ENCODE data around the gene SLC29A1.
A peak's percentile ranks its signal among the peaks of the same experiment; 100 is the strongest.
"Not testable (repeated sequence)": the region's sequence is repeated elsewhere in the genome, so short reads cannot be mapped to it uniquely, and the experiment has no call there.

Gene SLC29A1
- total RNA-seq, result 8.9 to 74.3 (median 31.8) reads per million in 18 experiments

- DNase-seq, result peak; percentile 48 to 54
These were observed at the start of gene SLC29A1 for GRCh38 chr6:44223319-44224028. Gene SLC29A1, plus strand, starts transcription at chr6:44223595. Its CDS starts 3,719 bp downstream, at chr6:44227314.

GRCh38 chr6:44176130-44176761 is 47.1 kb upstream of the SLC29A1 start:
- DNase-seq, result peak; percentile 41 to 68

DNA sequence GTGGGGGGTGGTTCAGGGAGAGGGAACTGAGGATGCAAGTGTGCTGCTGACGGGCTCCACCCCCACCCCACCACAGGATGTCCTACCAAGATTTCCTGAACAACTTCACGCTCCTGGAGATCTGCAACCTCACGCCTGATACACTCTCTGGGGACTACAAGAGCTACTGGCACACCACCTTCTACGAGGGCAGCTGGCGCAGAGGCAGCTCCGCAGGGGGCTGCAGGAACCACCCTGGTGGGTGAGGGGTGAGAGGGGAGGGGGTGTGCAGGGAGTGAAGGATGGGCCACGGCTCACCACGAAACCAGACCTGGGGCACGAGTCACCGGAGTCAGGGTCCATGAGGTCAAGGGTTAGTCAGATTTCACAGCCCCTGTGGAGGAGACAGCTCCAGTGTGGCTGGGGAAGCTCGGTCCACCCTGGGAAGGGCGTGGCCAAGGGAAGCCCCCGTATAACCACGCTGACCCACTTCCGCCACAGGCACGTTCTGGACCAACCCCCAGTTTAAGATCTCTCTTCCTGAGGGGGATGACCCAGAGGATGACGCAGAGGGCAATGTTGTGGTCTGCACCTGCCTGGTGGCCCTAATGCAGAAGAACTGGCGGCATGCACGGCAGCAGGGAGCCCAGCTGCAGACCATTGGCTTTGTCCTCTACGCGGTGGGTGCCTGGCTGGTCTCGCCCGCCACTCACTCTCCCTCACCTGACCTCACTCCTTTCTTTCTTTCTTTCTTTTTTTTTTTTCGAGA is 46.5 kb upstream of the SLC29A1 start:
- DNase-seq, result peak in 1 of 2 donors; percentile 33

- DNase-seq, result no peak
These were observed 45.5 kb upstream of the SLC29A1 start for GRCh38 chr6:44177691-44178423.

- DNase-seq, result no peak
These were observed 44.8 kb upstream of the SLC29A1 start for GRCh38 chr6:44178424-44179071.

DNA sequence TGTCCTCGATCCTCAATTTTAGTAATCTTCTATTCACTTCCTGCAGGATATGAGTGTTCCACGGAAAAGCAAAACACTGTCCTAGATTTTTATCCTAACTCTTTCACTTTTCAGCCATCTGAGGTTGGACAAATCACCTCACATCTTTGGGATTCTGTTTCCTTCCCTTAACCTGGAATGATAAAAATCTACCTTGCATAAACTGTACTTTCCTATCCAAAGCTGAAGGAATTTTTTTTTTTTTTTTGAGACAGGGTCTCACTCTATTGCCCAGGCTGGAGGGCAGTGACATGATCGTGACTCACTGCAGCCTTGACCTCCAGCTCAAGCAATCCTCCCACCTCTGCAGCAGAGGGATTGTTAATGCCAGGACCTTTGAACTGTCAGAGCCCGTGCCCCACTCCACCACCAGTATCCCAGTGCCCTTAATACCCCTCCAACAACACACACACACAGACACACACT is 44.3 kb upstream of the SLC29A1 start:
- no peak for DNase-seq

DNA sequence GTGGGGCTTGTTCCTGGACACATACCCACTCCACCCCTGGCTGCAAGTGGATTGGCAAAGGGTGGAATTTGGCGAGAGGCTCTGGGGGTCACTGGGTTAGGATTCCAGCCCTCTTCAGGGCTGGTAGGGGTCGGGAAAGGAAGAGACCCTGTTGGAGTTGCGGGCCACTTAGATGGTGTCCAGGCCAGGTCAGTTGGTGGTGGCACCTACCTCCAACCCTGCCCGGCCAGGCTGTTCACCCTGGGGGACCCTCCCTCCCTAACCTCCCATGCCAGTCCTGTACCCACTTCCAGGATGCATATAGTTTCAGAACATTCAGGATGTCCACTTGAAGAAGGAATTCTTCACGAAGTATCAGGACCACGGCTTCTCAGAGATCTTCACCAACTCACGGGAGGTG is 43.7 kb upstream of the SLC29A1 start:
- no peak for DNase-seq

DNA sequence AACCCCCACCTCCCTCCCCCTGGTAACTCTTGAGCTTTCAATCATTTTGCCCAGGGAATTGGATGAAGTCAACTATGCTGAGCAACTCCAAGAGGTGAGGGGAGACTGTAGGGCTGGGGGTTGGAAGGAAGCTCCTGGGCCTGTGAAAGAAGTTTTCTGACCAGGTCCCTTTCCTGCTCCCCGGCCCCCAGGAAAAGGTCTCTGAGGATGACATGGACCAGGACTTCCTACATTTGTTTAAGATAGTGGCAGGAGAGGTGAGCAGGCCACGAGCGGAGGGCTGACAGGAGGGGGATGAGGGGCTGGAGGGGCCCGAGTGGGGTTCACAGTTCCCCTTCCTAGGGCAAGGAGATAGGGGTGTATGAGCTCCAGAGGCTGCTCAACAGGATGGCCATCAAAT is 43.0 kb upstream of the SLC29A1 start:
- DNase-seq, result no peak

DNA sequence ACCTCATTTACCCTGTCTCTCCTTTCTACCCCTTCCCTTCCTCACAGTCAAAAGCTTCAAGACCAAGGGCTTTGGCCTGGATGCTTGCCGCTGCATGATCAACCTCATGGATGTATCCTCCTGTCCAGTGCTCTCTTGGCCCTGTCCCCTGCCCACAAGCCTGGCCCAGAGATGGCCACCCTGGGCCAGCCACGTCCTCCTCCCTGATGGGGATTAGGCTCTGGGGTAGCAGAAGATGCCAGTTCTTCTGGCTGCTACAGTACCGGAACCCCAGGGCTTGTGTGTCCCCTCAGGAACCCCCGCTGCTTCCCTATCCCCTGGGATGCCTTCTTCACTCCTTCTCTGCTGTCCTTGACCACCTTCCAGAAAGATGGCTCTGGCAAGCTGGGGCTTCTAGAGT is 42.5 kb upstream of the SLC29A1 start:
- no peak for DNase-seq

DNA sequence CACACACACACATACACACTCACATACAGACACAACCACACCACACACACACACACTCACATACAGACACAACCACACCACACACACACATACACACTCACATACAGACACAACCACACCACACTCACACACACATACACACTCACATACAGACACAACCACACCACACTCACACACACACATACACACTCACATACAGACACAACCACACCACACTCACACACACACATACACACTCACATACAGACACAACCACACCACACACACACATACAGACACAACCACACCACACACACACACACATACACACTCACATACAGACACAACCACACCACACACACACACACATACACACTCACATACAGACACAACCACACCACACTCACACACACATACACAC is 41.6 kb upstream of the SLC29A1 start:
- not testable (repeated sequence) for DNase-seq

DNA sequence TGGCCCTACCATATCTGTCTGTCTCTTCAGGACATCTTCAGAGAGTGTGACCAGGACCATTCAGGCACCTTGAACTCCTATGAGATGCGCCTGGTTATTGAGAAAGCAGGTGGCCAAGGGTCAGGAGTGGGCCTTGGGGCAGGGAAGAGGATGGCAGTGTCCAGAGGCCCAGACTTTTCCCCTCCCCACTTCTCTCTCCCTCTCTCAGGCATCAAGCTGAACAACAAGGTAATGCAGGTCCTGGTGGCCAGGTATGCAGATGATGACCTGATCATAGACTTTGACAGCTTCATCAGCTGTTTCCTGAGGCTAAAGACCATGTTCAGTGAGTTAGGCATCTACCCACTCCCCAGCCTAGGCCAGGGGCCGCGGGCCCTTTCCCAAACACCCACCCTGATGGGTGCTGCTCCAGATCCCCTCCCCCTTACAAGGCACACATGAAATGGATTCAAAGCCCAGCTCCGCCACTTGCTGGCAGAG is 40.4 kb upstream of the SLC29A1 start:
- DNase-seq, result no peak

GRCh38 chr6:44183783-44184182 is 39.6 kb upstream of the SLC29A1 start:
- no peak for DNase-seq

DNA sequence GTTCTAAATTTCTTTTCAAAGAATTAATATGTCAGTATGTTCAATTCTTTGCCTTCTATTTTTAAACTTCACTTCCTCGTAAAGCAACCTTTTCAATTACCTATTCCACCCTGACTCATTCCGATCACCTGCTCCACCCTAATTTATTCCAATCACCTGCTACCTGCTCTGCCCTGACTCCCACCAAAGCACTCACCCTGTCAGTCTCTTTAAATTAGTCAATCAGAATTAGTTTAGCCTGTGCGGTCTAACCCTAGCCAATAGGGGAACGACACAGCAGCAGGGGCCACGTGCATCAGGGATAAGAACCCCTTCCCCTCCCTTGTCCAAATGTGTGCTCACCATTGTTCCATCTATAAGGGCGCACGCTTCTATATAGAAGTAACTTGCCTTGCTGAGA is 38.0 kb upstream of the SLC29A1 start:
- DNase-seq, result not testable (repeated sequence)

- DNase-seq, result no peak
These were observed 37.3 kb upstream of the SLC29A1 start for GRCh38 chr6:44185953-44186634.

DNA sequence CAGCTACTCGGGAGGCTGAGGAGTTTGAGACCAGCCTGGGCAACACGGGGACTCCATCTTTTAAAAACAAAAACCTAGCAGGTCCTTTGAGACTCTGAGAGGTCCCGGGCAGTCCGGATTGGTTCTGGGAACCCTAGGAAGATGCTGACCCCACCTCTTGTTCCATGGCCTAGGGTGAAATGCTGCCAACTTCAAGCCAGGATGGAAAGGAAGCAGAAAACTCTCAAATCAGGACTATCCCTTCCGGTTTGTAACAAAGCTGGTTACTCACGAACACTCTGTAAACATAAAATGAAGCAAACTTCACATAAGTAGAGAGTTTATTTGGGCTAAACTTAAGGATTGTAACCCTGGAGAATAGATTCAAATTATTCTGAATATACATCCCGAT is 36.8 kb upstream of the SLC29A1 start:
- DNase-seq, result no peak

DNA sequence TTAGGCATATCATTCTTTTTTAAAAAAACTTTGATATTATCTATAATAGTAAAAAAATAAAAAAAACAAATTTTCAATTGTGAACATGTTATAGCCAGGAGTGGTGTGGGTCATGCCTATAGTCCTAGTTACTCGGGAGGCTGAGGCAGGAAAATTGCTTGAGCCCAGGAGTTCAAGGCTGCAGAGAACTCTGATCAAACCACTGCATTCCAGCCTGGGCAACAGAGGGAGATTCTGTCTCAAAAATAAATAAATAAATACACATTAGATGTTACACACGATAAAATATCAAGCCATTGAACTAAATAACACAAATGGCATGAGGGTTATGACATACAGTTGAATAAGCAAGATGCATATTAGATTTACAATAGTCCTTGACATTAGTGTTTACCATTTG is 34.6 kb upstream of the SLC29A1 start:
- no peak for DNase-seq

DNA sequence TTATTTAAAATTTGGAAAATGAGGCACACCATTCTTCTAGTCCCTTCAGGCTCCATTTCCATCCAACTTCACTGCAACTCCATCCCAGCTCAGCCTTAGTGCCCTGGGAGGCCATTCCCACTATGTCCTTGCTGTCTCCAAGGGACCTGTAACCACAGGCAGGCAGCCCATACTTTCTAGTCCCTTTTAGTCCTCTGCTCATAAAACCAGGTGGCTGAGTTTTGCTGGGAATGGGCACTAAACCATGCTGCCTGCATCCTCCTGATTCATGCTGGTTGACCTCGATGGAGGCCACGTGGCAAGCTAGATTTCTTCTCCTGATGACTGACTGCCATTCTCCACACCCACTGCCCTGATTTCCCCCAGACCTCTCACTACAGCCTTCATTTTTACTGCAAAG is 34.1 kb upstream of the SLC29A1 start:
- no peak for DNase-seq

GRCh38 chr6:44190715-44191114 is 32.7 kb upstream of the SLC29A1 start:
- no peak for DNase-seq

DNA sequence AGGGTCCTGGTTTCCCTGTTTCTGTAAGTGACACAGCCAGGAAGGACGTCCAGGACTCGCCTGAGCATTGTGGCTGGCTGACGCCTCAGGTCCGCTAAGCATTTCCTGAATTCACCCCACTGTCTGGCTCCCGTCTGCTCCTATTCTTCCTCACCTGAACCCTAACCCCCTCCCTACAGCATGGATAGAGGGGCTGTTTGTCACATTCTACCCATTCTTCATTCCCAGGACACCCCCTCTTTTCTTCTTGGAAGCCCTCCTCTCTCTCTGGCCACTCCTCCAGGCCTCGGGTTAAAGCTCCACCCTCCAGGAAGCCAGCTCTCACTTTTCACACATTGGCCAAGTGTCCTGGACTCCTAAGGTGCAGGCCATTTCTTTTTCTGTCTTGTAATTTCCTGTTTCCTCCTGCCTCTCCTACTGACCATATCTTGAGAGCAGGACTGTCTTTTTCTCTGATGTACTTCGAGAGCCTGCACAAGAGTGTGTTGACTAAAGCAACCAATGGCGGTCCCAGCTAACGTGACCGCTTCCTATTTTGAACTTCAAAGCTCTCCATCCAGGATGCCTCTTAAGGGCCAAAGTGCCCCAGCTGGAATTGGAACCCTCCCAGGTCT is 30.9 kb upstream of the SLC29A1 start:
- no peak for DNase-seq

GRCh38 chr6:44193307-44193910 is 30.0 kb upstream of the SLC29A1 start:
- no peak for DNase-seq

- DNase-seq, result no peak
These were observed 29.1 kb upstream of the SLC29A1 start for GRCh38 chr6:44194326-44194725.

Measured in inflammatory macrophage (primary cell).